HG03066 (cell line): ENCODE results near the gene ADAMTS9.

Experiments
- ATAC-seq: cut with Tn5 transposase; IDR thresholded peaks from one replicate; pipeline ENCODE4 v1.9.1; 2021; ENCODE audit warnings: low read depth; ENCODE audit not compliant: unreplicated experiment

ADAMTS9 gene

DNA sequence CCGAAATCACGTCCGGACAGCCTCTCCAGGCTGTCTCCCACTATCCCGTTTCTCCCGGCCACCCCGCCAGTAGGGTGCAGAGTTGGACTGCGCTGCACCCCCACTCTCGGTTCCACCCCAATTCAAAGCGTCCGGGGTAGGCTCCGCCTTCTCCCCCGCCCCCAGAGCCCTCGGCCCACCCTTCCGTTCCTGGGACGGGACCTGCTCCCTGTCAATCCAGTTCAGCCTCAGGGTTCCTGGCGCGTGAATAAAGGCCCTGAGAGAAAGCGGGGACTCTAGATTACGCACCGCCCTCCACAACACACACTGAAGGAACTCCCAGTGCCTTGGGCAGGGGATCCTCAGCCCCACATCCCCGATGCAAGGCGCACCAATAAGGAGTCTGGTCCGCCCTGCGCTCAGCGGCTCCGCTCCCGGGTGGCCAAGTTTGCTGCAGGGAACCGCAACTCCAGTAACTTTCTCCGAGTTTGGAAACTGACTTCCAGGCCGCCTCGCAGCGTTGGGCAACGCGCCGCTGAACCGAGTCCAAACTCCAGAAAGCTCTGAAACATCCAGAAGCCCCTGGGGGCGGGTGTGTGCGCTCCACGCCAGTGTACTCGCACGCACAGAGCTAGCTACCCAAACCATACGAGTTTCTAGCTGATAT is 1.9 kb downstream of the ADAMTS9 start:
- no peak for ATAC-seq

GRCh38 chr3:64685331-64685799 is 2.4 kb downstream of the ADAMTS9 start:
- ATAC-seq, result no peak

DNA sequence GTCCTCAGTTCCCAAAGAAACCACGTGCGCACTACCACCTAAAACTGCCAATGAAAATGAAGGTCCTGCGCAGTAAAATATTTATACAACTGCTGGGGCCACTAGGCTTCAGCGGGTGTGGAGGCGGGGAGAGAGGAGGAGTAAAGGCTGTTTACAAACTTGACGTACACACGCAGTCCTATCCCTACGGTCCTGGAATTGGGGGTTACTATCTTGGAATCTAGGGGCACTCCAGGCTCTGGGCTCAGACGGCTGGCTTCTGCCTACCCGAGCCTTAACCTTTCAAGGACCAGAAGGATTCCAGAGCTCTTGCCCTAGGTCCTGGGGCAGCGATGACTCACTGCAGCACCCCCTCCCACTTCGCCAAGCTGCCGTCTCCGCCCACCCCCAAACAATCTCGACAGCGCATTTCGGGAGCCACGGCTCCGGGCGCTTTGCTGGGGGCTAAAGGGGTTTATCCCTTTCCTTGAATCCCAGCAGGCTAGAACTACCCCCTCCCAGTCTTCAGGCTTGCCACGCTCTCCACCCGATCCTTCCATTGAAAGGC is 3.0 kb downstream of the ADAMTS9 start:
- ATAC-seq, result no peak

GRCh38 chr3:64681827-64682226 is 6.0 kb downstream of the ADAMTS9 start:
- ATAC-seq, result no peak

- ATAC-seq, result no peak
These were observed 6.8 kb downstream of the ADAMTS9 start for GRCh38 chr3:64681015-64681414.

GRCh38 chr3:64680334-64680733 is 7.5 kb downstream of the ADAMTS9 start:
- no peak for ATAC-seq

DNA sequence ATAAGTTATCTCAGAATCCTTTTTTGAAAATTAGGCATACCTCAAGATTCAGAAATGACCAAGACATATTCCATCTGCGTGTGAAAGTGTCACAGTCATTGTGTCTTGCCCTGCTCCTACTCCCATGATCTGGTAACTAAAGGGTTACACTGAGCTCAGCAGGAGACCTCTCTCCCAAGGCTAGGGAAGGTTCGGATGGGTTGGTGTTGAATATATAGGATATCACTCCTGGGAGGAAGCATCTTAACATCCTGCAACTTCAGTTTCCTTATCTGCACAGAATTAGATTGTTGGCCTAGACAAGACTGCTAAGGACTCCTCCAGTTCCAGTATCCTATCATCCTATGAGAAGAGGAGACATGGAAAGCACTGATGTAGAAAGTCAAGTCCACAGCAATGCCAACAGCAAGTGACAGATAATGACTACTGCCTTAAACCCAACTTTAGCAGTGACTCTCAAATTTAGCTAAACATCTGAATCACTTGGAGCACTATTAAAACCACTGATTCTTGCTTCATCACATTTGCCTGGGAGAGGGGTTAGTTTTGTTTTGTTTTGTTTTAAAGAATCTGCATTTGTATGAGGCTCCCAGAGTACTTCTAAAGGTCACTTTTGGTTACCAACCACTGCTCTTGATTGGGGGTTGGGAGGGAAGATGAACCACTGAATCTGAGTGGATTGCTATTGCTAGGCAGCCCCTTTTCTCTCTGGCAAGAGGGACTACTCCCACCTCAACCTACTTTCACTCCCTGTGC is 9.7 kb downstream of the ADAMTS9 start:
- no peak for ATAC-seq

- no peak for ATAC-seq
These were observed 11.0 kb downstream of the ADAMTS9 start for GRCh38 chr3:64676831-64677230.

DNA sequence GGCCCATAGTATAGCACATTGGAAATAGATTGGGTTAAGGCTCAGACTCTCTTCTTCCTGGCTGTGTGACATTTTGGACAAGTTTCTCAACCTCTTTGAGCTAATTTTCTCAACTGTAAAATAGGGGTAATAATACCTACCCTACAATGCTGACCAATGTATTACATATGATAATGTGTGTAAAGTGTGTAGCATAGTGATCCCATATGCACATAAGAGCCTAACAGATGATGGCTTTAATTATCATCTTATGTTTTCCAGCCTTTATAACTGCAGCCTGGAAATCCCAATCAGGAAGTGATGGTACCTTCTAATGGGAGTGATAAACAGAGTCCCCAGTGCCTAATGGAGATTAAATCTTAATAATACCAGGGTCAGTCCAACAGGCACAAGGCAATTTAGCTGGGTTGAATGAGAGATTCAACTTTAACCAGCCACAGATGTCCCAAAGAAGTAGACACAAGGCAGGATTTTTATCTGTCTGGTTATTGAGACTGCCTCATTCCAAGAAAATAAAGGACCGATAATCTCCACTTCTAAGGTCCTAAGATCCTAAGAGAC is 12.0 kb downstream of the ADAMTS9 start:
- ATAC-seq, result no peak

- ATAC-seq, result no peak
These were observed 13.2 kb downstream of the ADAMTS9 start for GRCh38 chr3:64674591-64675076.

DNA sequence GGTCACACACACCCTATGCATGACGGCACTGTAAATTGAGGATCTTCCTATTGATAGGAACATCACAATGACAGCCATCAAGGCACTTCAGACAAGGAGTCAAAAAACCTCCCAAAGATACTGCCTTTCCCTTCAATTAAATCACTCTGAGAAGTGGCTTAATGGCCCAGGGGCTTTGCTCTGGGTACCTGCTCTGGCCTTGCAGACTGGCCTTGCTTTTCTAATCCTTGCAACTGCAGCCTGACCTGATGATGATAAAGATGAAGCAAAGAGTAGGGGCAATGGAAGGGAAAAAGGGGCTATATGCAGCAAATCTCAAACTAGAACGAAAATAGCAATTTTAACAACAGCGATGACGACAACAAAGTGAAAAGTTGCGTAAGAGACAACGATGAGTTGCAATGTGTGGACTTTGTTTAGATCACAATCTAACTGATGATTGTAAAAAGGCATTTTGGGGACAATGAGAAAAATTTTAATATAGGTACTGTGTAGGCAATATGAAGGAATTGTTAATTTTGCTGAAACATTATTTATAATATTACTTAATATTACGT is 14.6 kb downstream of the ADAMTS9 start:
- ATAC-seq, result no peak

DNA sequence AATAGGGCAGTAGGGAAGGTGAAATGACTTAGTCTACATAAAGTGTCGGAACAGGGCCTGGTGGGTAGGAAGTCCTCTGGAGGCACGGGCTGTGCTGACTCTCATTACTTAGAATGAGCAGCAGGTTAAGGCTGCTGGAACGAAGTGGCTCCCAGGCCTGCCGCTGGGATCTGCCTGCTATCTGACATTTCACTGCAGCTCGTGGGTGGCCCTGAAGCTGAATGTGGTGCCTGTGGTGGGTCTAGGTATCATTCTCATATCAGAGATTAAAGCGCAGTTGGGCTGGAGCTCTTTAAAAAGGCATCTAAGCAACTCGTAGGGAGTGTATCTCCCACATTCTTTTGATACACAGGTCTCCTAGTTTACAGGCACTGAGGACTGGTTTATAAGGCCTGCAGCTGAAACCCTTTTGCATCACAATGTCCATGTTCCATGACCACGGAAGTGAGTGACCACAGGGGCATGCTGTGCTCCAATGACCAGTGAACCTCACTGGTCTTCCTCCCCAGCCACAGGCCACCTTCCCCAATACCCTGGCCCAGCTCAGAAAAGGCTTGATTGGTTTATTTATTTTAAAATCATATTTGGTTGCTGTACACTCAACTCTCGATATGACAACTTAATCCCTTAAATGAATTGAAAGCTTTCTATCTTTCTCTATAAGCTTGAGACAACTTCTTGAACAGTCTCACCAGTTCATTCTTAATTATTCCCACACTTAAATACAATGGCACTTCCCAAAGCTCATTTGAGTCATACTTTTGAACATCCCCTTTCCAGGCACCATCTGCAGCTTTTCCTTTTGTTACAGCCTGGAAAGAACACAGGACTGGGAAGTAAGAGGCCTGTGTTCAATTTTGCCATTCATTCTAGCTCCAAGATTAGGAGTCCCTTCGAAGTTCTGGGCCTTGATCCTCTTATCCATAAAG is 19.0 kb downstream of the ADAMTS9 start:
- no peak for ATAC-seq

GRCh38 chr3:64667887-64668581 is 19.8 kb downstream of the ADAMTS9 start:
- no peak for ATAC-seq

DNA sequence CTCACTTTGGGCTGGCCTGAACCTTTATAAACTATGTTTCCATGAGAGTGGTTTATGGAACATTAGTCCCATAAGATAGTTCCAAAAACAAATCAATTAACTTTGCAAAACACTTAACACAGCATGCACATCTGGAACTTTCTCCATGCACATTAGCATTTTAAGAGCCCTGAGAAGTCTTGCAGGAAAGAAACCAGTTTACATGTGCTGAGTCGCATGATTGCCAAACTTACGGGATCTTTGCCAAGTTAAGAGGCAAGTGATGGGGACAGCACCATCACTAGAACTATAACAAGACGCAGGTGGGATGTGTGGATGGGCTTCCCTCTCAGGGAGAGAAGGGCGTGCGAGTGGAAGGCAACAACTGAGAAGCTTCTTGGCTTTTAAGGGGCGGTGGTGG is 20.7 kb downstream of the ADAMTS9 start:
- ATAC-seq, result no peak

DNA sequence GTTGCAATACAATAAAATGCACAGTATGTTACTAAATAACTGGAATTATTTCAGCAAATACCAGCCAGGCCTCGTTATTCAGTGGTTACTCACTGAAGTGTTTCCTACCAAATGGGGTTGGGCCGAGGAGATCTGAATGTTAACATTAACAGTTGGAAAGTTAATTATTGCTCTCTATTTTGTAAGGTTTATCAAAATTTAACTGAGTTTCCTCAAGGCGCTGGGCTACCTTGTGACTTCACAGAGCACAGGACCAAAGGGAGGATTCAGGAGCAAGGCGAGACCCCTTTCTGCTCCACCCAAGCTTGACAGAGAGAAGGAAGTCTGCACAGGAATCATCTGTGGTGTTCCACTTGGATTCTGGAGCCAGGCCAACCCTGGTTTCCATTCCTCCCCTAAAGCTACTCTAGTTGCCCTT is 21.6 kb downstream of the ADAMTS9 start:
- ATAC-seq, result no peak

DNA sequence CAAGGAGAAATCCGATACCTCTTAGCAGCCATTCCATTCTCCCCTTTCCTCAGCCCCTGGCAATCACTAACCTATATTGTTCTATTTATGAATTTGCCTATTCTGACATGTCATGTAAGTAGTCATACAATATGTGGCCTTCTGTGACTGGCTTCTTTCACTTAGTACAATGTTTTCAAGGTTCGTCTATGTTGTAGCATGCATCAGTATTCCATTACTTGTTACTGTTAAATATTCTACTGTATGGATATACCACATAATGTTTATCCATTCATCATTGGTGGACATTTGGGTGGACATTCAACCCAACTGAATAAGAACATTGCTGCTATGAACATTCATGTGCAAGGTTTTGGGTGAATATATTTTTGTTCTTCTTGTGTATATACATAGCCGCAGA is 23.4 kb downstream of the ADAMTS9 start:
- no peak for ATAC-seq

GRCh38 chr3:64659617-64659978 is 28.2 kb downstream of the ADAMTS9 start:
- ATAC-seq, result no peak

DNA sequence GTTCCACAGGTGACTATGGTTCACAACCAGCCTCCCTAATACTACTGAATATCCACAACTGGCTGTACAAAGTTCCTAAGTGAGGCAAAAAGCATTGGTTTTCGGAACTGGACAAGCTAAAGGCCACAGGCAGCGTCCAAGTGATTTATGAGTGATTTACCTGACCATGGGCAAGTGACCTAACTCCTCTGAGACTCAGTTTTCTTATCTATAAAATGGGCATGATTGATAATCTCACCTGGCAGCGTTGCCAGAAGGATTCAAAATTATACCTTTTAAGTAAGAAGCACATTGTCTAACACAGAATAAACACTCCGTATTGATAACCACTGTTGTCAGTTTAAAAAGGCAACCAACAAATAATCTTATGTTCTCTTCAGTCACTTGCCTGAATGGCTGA is 29.8 kb downstream of the ADAMTS9 start:
- ATAC-seq, result no peak

DNA sequence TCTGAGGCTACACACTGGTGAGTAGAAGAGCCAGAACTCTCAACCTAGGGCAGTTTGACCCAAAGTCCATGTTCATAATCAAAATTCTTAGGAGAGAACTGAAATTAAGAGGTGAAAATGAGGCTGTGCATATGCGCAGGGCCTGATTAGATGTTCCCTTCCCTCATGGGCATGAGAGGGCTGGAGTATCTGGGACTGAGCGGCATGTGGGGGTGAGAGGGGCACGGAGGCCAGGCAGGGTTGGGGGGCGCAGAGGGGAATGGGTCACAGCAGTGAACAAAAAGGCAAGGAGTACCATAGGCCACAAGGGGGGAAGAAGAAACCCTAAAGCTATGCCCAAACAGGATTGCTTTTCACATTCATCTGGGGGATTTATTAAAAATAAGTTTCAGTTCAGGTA is 31.3 kb downstream of the ADAMTS9 start:
- no peak for ATAC-seq

GRCh38 chr3:64655160-64655559 is 32.6 kb downstream of the ADAMTS9 start:
- no peak for ATAC-seq
